ENCODE results near the gene RBM24.

The RBM24 gene

GRCh38 chr6:17299222-17299621 is 18.1 kb downstream of the RBM24 start:
- Histone ChIP-seq H3K4me3 (ENCODE audit: insufficient read depth in 1 of 2, low read depth in 1 of 2, low read length in 2 of 2) (no peak overlapping the region), H2BK12ac (ENCODE audit: low read length in 2 of 2) (no peak overlapping the region), H2BK5ac (ENCODE audit: low read depth, low read length, poor library complexity, severe bottlenecking) (no peak overlapping the region), H3K23ac (ENCODE audit: low read length in 2 of 2) (no peak overlapping the region), H2AFZ (ENCODE audit: low read depth, low read length) (no peak overlapping the region), H3K4me2 (ENCODE audit: low read length, poor library complexity, severe bottlenecking) (no peak overlapping the region), H3K27me3 (ENCODE audit: control insufficient read depth in 1 of 2, insufficient read depth in 1 of 2, low read length in 2 of 2) (no peaks in the 10 kb centered on the region), H3K36me3 (ENCODE audit: control insufficient read depth in 1 of 2, insufficient read depth in 2 of 2, low read depth in 1 of 2, low read length in 2 of 2) (no peaks in the 10 kb centered on the region), H3K27ac (ENCODE audit: low read length, poor library complexity, severe bottlenecking) (no peak overlapping the region), H4K91ac (ENCODE audit: low read length) (no peak overlapping the region), H4K8ac (ENCODE audit: low read length) (no peak overlapping the region), H2BK120ac (ENCODE audit: low read depth, low read length) (no peak overlapping the region), H2AK5ac (ENCODE audit: low read length, severe bottlenecking) (no peak overlapping the region), H3K14ac (ENCODE audit: low read length in 2 of 2) (no peak overlapping the region), H3K4me1 (ENCODE audit: control insufficient read depth, insufficient read depth, low read depth, low read length) (no peaks in the 10 kb centered on the region), H3K9me3 (ENCODE audit: control insufficient read depth, low read length) (no peaks in the 10 kb centered on the region), H3K79me1 (replicated peaks; ENCODE audit: low read length, poor library complexity, severe bottlenecking) (no peaks in the 10 kb centered on the region), H3K18ac (ENCODE audit: low read depth in 1 of 2, low read length in 2 of 2) (no peak overlapping the region), H2BK15ac (ENCODE audit: low read depth, poor library complexity, severe bottlenecking) (no peak overlapping the region), H3K9ac (ENCODE audit: low read length) (no peak overlapping the region), H3K4ac (ENCODE audit: low read depth in 1 of 2, low read length in 2 of 2) (no peak overlapping the region)
- no peak for DNase-seq
- WGBS = 100% methylated on average over 1 of the region's 2 CpGs

GRCh38 chr6:17299750-17300149 is 18.6 kb downstream of the RBM24 start:
- H3K27me3 ChIP-seq (ENCODE audit: control insufficient read depth in 1 of 2, insufficient read depth in 1 of 2, low read length in 2 of 2) = no peaks in the 10 kb centered on the region
- H3K9me3 ChIP-seq (ENCODE audit: control insufficient read depth, low read length) = no peaks in the 10 kb centered on the region
- H3K4me3 ChIP-seq (ENCODE audit: insufficient read depth in 1 of 2, low read depth in 1 of 2, low read length in 2 of 2) = no peak overlapping the region
- no peak overlapping the region for H3K27ac ChIP-seq (ENCODE audit: low read length, poor library complexity, severe bottlenecking)
- H3K9ac ChIP-seq (ENCODE audit: low read length) = no peak overlapping the region
- no peak overlapping the region for H2BK12ac ChIP-seq (ENCODE audit: low read length in 2 of 2)
- no peak overlapping the region for H3K4ac ChIP-seq (ENCODE audit: low read depth in 1 of 2, low read length in 2 of 2)
- no peak overlapping the region for H4K91ac ChIP-seq (ENCODE audit: low read length)
- no peak for DNase-seq
- H2AK5ac ChIP-seq (ENCODE audit: low read length, severe bottlenecking) = no peak overlapping the region
- no peak overlapping the region for H4K8ac ChIP-seq (ENCODE audit: low read length)
- no peaks in the 10 kb centered on the region for H3K79me1 ChIP-seq (replicated peaks; ENCODE audit: low read length, poor library complexity, severe bottlenecking)
- no peak overlapping the region for H2BK15ac ChIP-seq (ENCODE audit: low read depth, poor library complexity, severe bottlenecking)
- H3K18ac ChIP-seq (ENCODE audit: low read depth in 1 of 2, low read length in 2 of 2) = no peak overlapping the region
- no peak overlapping the region for H2BK120ac ChIP-seq (ENCODE audit: low read depth, low read length)
- H2AFZ ChIP-seq (ENCODE audit: low read depth, low read length) = no peak overlapping the region
- no peak overlapping the region for H3K14ac ChIP-seq (ENCODE audit: low read length in 2 of 2)
- WGBS = 63% methylated on average over 1 of the region's 1 CpG
- no peaks in the 10 kb centered on the region for H3K36me3 ChIP-seq (ENCODE audit: control insufficient read depth in 1 of 2, insufficient read depth in 2 of 2, low read depth in 1 of 2, low read length in 2 of 2)
- no peak overlapping the region for H2BK5ac ChIP-seq (ENCODE audit: low read depth, low read length, poor library complexity, severe bottlenecking)
- no peaks in the 10 kb centered on the region for H3K4me1 ChIP-seq (ENCODE audit: control insufficient read depth, insufficient read depth, low read depth, low read length)
- no peak overlapping the region for H3K23ac ChIP-seq (ENCODE audit: low read length in 2 of 2)
- no peak overlapping the region for H3K4me2 ChIP-seq (ENCODE audit: low read length, poor library complexity, severe bottlenecking)

- Histone ChIP-seq H3K79me1 (replicated peaks; ENCODE audit: low read length, poor library complexity, severe bottlenecking) (no peaks in the 10 kb centered on the region), H2BK12ac (ENCODE audit: low read length in 2 of 2) (no peak overlapping the region), H2AFZ (ENCODE audit: low read depth, low read length) (no peak overlapping the region), H3K9ac (ENCODE audit: low read length) (no peak overlapping the region), H3K4me2 (ENCODE audit: low read length, poor library complexity, severe bottlenecking) (no peak overlapping the region), H3K9me3 (ENCODE audit: control insufficient read depth, low read length) (no peaks in the 10 kb centered on the region), H4K8ac (ENCODE audit: low read length) (no peak overlapping the region), H2AK5ac (ENCODE audit: low read length, severe bottlenecking) (no peak overlapping the region), H3K14ac (ENCODE audit: low read length in 2 of 2) (no peak overlapping the region), H2BK5ac (ENCODE audit: low read depth, low read length, poor library complexity, severe bottlenecking) (no peak overlapping the region), H4K91ac (ENCODE audit: low read length) (no peak overlapping the region), H3K4me3 (ENCODE audit: insufficient read depth in 1 of 2, low read depth in 1 of 2, low read length in 2 of 2) (no peak overlapping the region), H3K36me3 (ENCODE audit: control insufficient read depth in 1 of 2, insufficient read depth in 2 of 2, low read depth in 1 of 2, low read length in 2 of 2) (no peaks in the 10 kb centered on the region), H3K18ac (ENCODE audit: low read depth in 1 of 2, low read length in 2 of 2) (no peak overlapping the region), H3K23ac (ENCODE audit: low read length in 2 of 2) (no peak overlapping the region), H3K4me1 (ENCODE audit: control insufficient read depth, insufficient read depth, low read depth, low read length) (no peaks in the 10 kb centered on the region), H3K27me3 (ENCODE audit: control insufficient read depth in 1 of 2, insufficient read depth in 1 of 2, low read length in 2 of 2) (no peaks in the 10 kb centered on the region), H3K4ac (ENCODE audit: low read depth in 1 of 2, low read length in 2 of 2) (no peak overlapping the region), H3K27ac (ENCODE audit: low read length, poor library complexity, severe bottlenecking) (no peak overlapping the region), H2BK120ac (ENCODE audit: low read depth, low read length) (no peak overlapping the region), H2BK15ac (ENCODE audit: low read depth, poor library complexity, severe bottlenecking) (no peak overlapping the region)
- no peak for DNase-seq
- 97% methylated on average over 5 of the region's 5 CpGs for WGBS
Observed at GRCh38 chr6:17300637-17301036, 19.5 kb downstream of the RBM24 start.

GRCh38 chr6:17303444-17303843 is 22.3 kb downstream of the RBM24 start:
- Histone ChIP-seq H3K4ac (ENCODE audit: low read depth in 1 of 2, low read length in 2 of 2) (no peak overlapping the region), H3K9ac (ENCODE audit: low read length) (no peak overlapping the region), H3K23ac (ENCODE audit: low read length in 2 of 2) (no peak overlapping the region), H3K4me1 (ENCODE audit: control insufficient read depth, insufficient read depth, low read depth, low read length) (no peaks in the 10 kb centered on the region), H3K36me3 (ENCODE audit: control insufficient read depth in 1 of 2, insufficient read depth in 2 of 2, low read depth in 1 of 2, low read length in 2 of 2) (no peaks in the 10 kb centered on the region), H2BK12ac (ENCODE audit: low read length in 2 of 2) (no peak overlapping the region), H2BK15ac (ENCODE audit: low read depth, poor library complexity, severe bottlenecking) (no peak overlapping the region), H2AFZ (ENCODE audit: low read depth, low read length) (no peak overlapping the region), H2BK5ac (ENCODE audit: low read depth, low read length, poor library complexity, severe bottlenecking) (no peak overlapping the region), H3K27me3 (ENCODE audit: control insufficient read depth in 1 of 2, insufficient read depth in 1 of 2, low read length in 2 of 2) (no peaks in the 10 kb centered on the region), H3K4me3 (ENCODE audit: insufficient read depth in 1 of 2, low read depth in 1 of 2, low read length in 2 of 2) (no peak overlapping the region), H3K9me3 (ENCODE audit: control insufficient read depth, low read length) (no peaks in the 10 kb centered on the region), H3K14ac (ENCODE audit: low read length in 2 of 2) (no peak overlapping the region), H4K91ac (ENCODE audit: low read length) (no peak overlapping the region), H2BK120ac (ENCODE audit: low read depth, low read length) (no peak overlapping the region), H4K8ac (ENCODE audit: low read length) (no peak overlapping the region), H3K18ac (ENCODE audit: low read depth in 1 of 2, low read length in 2 of 2) (no peak overlapping the region), H3K79me1 (replicated peaks; ENCODE audit: low read length, poor library complexity, severe bottlenecking) (no peaks in the 10 kb centered on the region), H2AK5ac (ENCODE audit: low read length, severe bottlenecking) (no peak overlapping the region), H3K27ac (ENCODE audit: low read length, poor library complexity, severe bottlenecking) (no peak overlapping the region), H3K4me2 (ENCODE audit: low read length, poor library complexity, severe bottlenecking) (no peak overlapping the region)
- no peak for DNase-seq
- 100% methylated on average over 2 of the region's 2 CpGs for WGBS

Measured in mesenchymal stem cell (in vitro differentiated cells and primary cell).